ENCODE measurements around the gene PPP6R2.
"Not testable (repeated sequence)": the region's sequence is repeated elsewhere in the genome, so short reads cannot be mapped to it uniquely, and the experiment has no call there.

Gene PPP6R2

GRCh38 chr22:50347157-50347556, 4.0 kb downstream of the PPP6R2 start:
- no peak for DNase-seq

- DNase-seq = no peak
Measured at GRCh38 chr22:50348058-50348457, 4.9 kb downstream of the PPP6R2 start.

GRCh38 chr22:50356186-50356585, 13.1 kb downstream of the PPP6R2 start:
- no peak for DNase-seq

- no peak for DNase-seq
Measured at GRCh38 chr22:50357222-50357621, 14.1 kb downstream of the PPP6R2 start.

GRCh38 chr22:50357756-50358155, 14.6 kb downstream of the PPP6R2 start:
- DNase-seq = no peak

- DNase-seq = no peak
Measured at GRCh38 chr22:50360578-50360977, 17.5 kb downstream of the PPP6R2 start.

- no peak for DNase-seq
Measured at GRCh38 chr22:50361222-50361621, 18.1 kb downstream of the PPP6R2 start.

- no peak for DNase-seq
Measured at GRCh38 chr22:50361688-50362087, 18.6 kb downstream of the PPP6R2 start.

- no peak for DNase-seq
Measured at GRCh38 chr22:50363166-50363802, 20.2 kb downstream of the PPP6R2 start.

- not testable (repeated sequence) for DNase-seq
Measured at GRCh38 chr22:50363803-50364194, 20.7 kb downstream of the PPP6R2 start.

- no peak for DNase-seq
Measured at GRCh38 chr22:50367778-50368500, 24.8 kb downstream of the PPP6R2 start.

- DNase-seq = no peak
Measured at GRCh38 chr22:50371101-50371648, 28.0 kb downstream of the PPP6R2 start.

- no peak for DNase-seq
Measured at GRCh38 chr22:50376085-50376651, 33.0 kb downstream of the PPP6R2 start.

- DNase-seq = not testable (repeated sequence)
Measured at GRCh38 chr22:50381021-50381555, 38.0 kb downstream of the PPP6R2 start.

- no peak for DNase-seq
Measured at GRCh38 chr22:50396751-50397370, 53.7 kb downstream of the PPP6R2 start.

GRCh38 chr22:50397371-50398060, 54.4 kb downstream of the PPP6R2 start:
- not testable (repeated sequence) for DNase-seq

- DNase-seq = peak; percentile 39
Measured at GRCh38 chr22:50398831-50399648, 55.9 kb downstream of the PPP6R2 start.

GRCh38 chr22:50399751-50400331, 56.7 kb downstream of the PPP6R2 start:
- no peak for DNase-seq

GRCh38 chr22:50400406-50400805, 57.3 kb downstream of the PPP6R2 start:
- DNase-seq = no peak

- no peak for DNase-seq
Measured at GRCh38 chr22:50400931-50401330, 57.8 kb downstream of the PPP6R2 start.

- DNase-seq = no peak
Measured at GRCh38 chr22:50401907-50402306, 58.8 kb downstream of the PPP6R2 start.

Measured in NCI-H2107 (cell line).